Measurements from ENCODE around the gene RHOXF1. TPM values are rescaled to one million over a fixed set of nuclear protein-coding genes. Genes with fewer than 3 reads are reported as not detected.
"Not testable (repeated sequence)": the region's sequence is repeated elsewhere in the genome, so short reads cannot be mapped to it uniquely, and the experiment has no call there.

RHOXF1 gene
- total RNA-seq, 3 donors from 2014 or later: 0.66 TPM; not detected in 2

- Histone ChIP-seq H3K9me3 (no peaks in the 10 kb centered on the region), H3K36me3 (ENCODE audit: low read depth) (no peaks in the 10 kb centered on the region), H3K4me1 (ENCODE audit: low read depth) (no peaks in the 10 kb centered on the region), H3K4me3 (no peak overlapping the region)
- DNase-seq: no peak
- ATAC-seq: no peak
- TF ChIP-seq CTCF (IDR thresholded peaks at IDR 0.05): no peak
- intact Hi-C loops (cut with DNase I, micrococcal nuclease): no loop called here
Observed at GRCh38 chrX:120144178-120144844, 28.6 kb upstream of the RHOXF1 start.

GRCh38 chrX:120140293-120140981 lies 24.7 kb upstream of the RHOXF1 start:
- Histone ChIP-seq H3K4me3 (no peak overlapping the region), H3K36me3 (ENCODE audit: low read depth) (no peaks in the 10 kb centered on the region), H3K9me3 (no peaks in the 10 kb centered on the region), H3K4me1 (ENCODE audit: low read depth) (no peaks in the 10 kb centered on the region)
- ATAC-seq: no peak
- intact Hi-C loops (cut with DNase I, micrococcal nuclease): no loop called here
- TF ChIP-seq CTCF (IDR thresholded peaks at IDR 0.05): no peak
- DNase-seq: no peak

DNA sequence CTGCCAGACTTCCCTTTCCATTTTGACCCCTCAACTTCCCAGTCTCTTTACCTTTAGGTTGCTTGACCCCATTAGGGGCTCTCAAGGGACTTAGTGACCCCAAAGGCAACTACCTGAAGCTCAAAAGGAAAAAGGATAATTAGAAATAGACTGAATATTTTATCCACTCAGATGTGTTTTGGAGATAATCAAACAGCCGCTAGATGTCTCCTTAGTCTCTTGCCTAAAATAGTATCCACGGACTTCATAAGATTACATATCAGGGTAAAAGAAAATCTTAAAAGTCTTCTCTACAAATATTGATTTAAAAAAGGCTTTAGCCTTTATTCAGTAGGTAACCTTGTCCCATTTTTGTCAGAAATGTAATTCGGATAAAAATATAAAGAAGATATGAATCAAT lies 21.7 kb upstream of the RHOXF1 start:
- Histone ChIP-seq H3K36me3 (ENCODE audit: low read depth) (no peaks in the 10 kb centered on the region), H3K4me3 (no peak overlapping the region), H3K4me1 (ENCODE audit: low read depth) (no peaks in the 10 kb centered on the region), H3K9me3 (no peaks in the 10 kb centered on the region)
- DNase-seq: no peak
- ATAC-seq: no peak
- intact Hi-C loops (cut with DNase I, micrococcal nuclease): no loop called here
- TF ChIP-seq CTCF (IDR thresholded peaks at IDR 0.05): no peak

DNA sequence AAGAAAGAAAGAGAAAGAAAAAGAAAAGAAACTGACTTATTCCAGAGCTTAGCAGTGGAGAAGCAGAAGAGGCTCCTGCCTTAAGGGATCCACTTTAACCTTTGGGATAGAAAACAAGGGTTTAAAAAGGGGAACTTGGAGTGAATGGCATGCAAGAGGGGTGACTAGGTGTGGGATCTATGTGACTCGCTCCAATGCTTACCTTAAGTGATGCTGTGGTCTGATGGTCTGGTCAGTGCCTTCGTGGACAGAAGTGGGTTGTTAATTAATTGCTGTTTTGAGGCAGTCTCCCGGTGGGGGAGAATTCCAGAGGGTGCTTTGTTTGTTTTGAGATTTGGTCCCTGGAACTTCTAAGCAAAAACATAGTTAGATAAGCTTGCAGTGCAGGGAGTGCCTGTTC lies 21.1 kb upstream of the RHOXF1 start:
- TF ChIP-seq CTCF (IDR thresholded peaks at IDR 0.05): no peak

GRCh38 chrX:120136128-120136527 lies 20.4 kb upstream of the RHOXF1 start:
- DNase-seq (no peak), ATAC-seq (no peak)
- TF ChIP-seq CTCF (IDR thresholded peaks at IDR 0.05): no peak
- Histone ChIP-seq H3K4me3 (no peak overlapping the region), H3K36me3 (ENCODE audit: low read depth) (no peaks in the 10 kb centered on the region), H3K9me3 (no peaks in the 10 kb centered on the region), H3K4me1 (ENCODE audit: low read depth) (no peaks in the 10 kb centered on the region)
- intact Hi-C loops (cut with DNase I, micrococcal nuclease): no loop called here

More for the DNA sequence above, 21.1 kb upstream of the RHOXF1 start:
- H3K9me3 ChIP-seq: no peaks in the 10 kb centered on the region
- no peak for ATAC-seq
- H3K4me3 ChIP-seq: no peak overlapping the region
- intact Hi-C loops (cut with DNase I, micrococcal nuclease): no loop called here
- DNase-seq: no peak
- H3K4me1 ChIP-seq (ENCODE audit: low read depth): no peaks in the 10 kb centered on the region
- H3K36me3 ChIP-seq (ENCODE audit: low read depth): no peaks in the 10 kb centered on the region

- H3K9me3 ChIP-seq; DNase-seq; H3K4me1 ChIP-seq (ENCODE audit: low read depth); H3K36me3 ChIP-seq (ENCODE audit: low read depth); H3K4me3 ChIP-seq; intact Hi-C loops (cut with DNase I, micrococcal nuclease); ATAC-seq: not testable (repeated sequence)
Observed at GRCh38 chrX:120128306-120128846, 12.7 kb upstream of the RHOXF1 start.

Measured in mucosa of descending colon (tissue), 3 donors.